Muscle layer of duodenum (tissue), 2 donors: ENCODE results near the gene ZWINT.

Experiments used
- H3K27ac ChIP-seq: one replicate; pipeline ENCODE4 v1.7.0; 2013; ENCODE audit warnings: mild to moderate bottlenecking, low read length
- H3K27me3 ChIP-seq: one replicate; pipeline ENCODE4 v1.7.0; 2013; ENCODE audit warnings: low read depth, mild to moderate bottlenecking, control low read depth, low read length
- H3K36me3 ChIP-seq, 2 donors: one replicate each; pipeline ENCODE4 v1.7.0; 2013; ENCODE audit warnings: low read length in 2 of 2, control low read depth in 1 of 2, mild to moderate bottlenecking in 1 of 2; ENCODE audit not compliant: insufficient read depth in 2 of 2, control insufficient read depth in 1 of 2
- H3K4me1 ChIP-seq, 2 donors: one replicate each; pipeline ENCODE4 v1.7.0; 2013; ENCODE audit warnings: low read length in 2 of 2, mild to moderate bottlenecking in 2 of 2, control low read depth in 1 of 2, moderate library complexity in 1 of 2; ENCODE audit not compliant: insufficient read depth in 2 of 2, control insufficient read depth in 1 of 2
- H3K4me3 ChIP-seq, 2 donors: one replicate each; pipeline ENCODE4 v1.7.0; 2013; ENCODE audit warnings: low read length in 2 of 2, low read depth in 1 of 2, mild to moderate bottlenecking in 1 of 2
- H3K9me3 ChIP-seq, 2 donors: one replicate each; pipeline ENCODE4 v1.7.0; 2013; ENCODE audit warnings: low read length in 2 of 2, control low read depth in 1 of 2, mild to moderate bottlenecking in 1 of 2; ENCODE audit not compliant: control insufficient read depth in 1 of 2
- donor health status: healthy.

Gene ZWINT

DNA sequence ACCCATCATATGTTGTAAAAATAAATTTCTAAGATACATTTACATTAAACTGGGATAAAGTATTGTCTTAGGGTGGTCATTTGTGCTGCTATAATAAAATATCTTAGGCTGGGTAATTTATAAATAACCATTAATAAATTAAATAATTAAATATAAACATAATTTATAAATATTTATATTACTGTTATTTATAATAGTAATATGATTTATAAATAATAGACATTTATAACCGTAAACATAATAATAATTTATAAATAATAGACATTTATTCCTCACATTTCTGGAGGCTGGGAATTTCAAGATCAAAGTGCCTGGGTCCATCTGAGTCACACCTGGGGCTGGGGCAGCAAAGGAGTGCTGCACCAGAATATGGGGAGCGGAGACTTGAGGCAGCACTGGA lies 31.1 kb downstream of the ZWINT start:
- H3K4me1 ChIP-seq = no peaks in the 10 kb centered on the region

DNA sequence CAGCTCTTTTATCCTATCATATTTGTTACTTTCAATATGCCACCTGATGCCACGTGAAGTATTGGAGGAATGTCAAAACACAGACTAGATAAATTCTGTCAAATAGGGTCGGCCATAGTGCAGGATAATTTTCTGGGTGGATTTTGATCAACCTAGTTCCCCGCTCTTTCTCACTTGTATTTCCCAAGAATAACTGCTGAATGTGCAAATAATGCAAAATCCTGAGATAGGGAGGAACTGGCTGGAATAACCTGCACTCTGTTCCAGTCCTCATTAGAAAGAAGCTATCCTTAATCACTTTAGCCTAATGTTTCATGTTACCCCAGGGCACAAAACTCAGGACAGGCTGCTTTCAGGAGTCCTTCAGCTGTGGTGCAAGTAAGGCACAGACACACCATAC lies 33.9 kb downstream of the ZWINT start:
- Histone ChIP-seq H3K4me3 (no peak overlapping the region), H3K27me3 (no peaks in the 10 kb centered on the region), H3K27ac (no peak overlapping the region), H3K9me3 (no peaks in the 10 kb centered on the region), H3K4me1 (no peaks in the 10 kb centered on the region), H3K36me3 (no peaks in the 10 kb centered on the region)

More for the DNA sequence above, 31.1 kb downstream of the ZWINT start:
- H3K9me3 ChIP-seq = no peaks in the 10 kb centered on the region
- H3K27me3 ChIP-seq = no peaks in the 10 kb centered on the region
- no peak overlapping the region for H3K27ac ChIP-seq
- no peaks in the 10 kb centered on the region for H3K36me3 ChIP-seq
- H3K4me3 ChIP-seq = no peak overlapping the region

DNA sequence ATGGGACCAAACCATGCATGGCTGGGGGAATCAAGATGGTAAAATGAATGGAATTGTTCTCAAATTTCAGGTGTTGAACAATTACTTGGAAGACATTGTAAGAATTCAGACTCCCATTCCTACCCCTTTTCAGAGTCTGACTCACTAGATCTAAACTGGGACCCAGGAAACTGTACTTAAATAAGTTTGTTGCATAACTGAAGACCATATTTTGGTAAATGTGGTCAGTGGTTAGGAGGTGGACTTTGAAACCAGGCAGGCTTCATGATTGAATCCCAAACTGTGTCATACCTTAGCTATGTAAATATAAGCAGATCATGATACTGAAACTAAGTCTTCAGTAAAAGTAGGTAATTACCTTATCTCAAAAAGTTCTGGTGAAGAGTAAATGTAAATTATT lies 41.7 kb downstream of the ZWINT start:
- no peak overlapping the region for H3K27ac ChIP-seq
- H3K4me3 ChIP-seq = no peak overlapping the region
- H3K36me3 ChIP-seq = no peaks in the 10 kb centered on the region
- H3K27me3 ChIP-seq = no peaks in the 10 kb centered on the region
- no peaks in the 10 kb centered on the region for H3K4me1 ChIP-seq
- no peaks in the 10 kb centered on the region for H3K9me3 ChIP-seq

DNA sequence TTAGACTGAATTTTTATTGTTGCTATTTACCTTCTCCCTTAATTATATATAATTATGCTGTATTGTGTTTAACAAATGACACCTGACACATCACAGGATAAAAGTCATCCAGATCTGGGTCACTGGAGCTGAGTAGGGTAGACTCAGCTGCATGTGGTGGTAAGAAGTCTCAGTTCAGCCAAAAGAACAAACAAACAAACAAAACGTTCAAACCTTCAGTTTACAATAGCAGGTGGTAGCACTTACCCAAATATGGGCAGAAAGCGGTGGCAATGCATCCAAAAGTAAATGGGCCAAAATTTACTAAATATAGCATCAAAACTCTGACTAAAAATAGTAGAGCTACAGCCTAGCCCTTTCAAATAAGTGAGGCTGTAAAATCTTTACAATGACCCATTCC lies 42.2 kb downstream of the ZWINT start:
- no peak overlapping the region for H3K4me3 ChIP-seq
- H3K27ac ChIP-seq = no peak overlapping the region
- H3K9me3 ChIP-seq = no peaks in the 10 kb centered on the region
- no peaks in the 10 kb centered on the region for H3K36me3 ChIP-seq
- no peaks in the 10 kb centered on the region for H3K27me3 ChIP-seq
- no peaks in the 10 kb centered on the region for H3K4me1 ChIP-seq

DNA sequence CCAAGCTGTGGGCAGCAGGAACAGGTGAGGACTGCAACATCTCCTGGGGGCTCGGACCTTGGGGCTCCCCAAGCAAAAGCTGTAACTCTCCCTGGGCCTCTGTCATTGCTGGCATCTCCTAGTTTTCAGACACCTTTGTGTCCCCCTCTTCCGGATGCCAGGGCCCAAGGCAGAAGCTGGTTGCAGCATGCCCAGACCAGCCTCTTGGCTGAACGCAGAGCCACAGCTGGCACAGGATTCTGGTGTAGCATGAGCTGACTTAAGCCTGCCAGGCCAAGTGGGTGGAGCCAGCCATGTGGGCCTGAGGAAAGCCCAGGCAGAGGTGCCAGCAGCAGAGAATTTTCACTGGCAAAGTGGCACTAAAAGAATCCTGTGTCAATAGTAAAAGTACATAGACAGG lies 43.5 kb downstream of the ZWINT start:
- H3K36me3 ChIP-seq = no peaks in the 10 kb centered on the region
- no peak overlapping the region for H3K27ac ChIP-seq
- no peaks in the 10 kb centered on the region for H3K27me3 ChIP-seq
- H3K4me1 ChIP-seq = no peaks in the 10 kb centered on the region
- no peak overlapping the region for H3K4me3 ChIP-seq
- H3K9me3 ChIP-seq = no peaks in the 10 kb centered on the region

DNA sequence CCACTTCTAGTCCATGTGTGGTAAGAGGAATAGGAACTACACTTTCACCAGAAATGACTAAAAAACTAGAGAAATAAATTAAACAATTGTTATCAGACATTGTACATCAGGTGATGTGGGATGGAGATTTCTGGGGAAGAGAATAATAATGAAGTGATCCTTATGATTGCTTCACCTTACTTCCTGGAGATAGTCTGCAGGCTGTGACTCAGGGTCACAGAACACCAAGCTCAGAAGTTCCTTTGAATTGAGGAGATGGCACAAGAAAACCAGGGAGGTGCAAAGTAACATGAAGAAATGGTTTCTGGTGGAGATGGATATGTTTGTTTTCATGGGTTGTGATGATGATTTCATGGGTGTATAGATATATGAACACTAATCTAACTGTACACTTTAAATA lies 44.5 kb downstream of the ZWINT start:
- no peaks in the 10 kb centered on the region for H3K9me3 ChIP-seq
- no peaks in the 10 kb centered on the region for H3K27me3 ChIP-seq
- H3K36me3 ChIP-seq = no peaks in the 10 kb centered on the region
- no peak overlapping the region for H3K4me3 ChIP-seq
- no peaks in the 10 kb centered on the region for H3K4me1 ChIP-seq
- H3K27ac ChIP-seq = no peak overlapping the region
